Measurements from ENCODE around the gene NUDT14. TPM values are rescaled to one million over a fixed set of nuclear protein-coding genes. Genes with fewer than 3 reads are reported as not detected.

Gene NUDT14
- total RNA-seq, 4 donors from 2014 or later, result 6.6 to 47.7 (median 25.7) TPM

DNA sequence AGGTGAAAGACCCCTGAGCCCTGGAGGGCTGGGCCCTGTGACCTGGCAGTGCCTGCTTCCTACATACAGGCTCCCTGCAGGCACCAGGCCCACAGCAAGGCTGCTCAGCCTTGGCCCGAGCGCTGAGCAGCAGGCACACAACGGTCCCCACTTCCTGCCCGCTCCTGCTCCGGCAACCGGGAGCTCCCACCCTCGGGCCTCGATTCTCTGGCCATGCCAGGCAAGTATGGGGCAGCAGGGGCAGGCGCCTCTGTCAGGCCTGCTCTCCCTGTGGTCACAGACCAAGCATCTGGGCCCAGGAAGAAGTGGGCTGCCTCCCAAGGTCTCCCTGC is 30.6 kb upstream of the NUDT14 start:
- H3K36me3 ChIP-seq, result peaks cover 0 to 38% (median 0%) of the 10 kb centered on the region in 3 donors

DNA sequence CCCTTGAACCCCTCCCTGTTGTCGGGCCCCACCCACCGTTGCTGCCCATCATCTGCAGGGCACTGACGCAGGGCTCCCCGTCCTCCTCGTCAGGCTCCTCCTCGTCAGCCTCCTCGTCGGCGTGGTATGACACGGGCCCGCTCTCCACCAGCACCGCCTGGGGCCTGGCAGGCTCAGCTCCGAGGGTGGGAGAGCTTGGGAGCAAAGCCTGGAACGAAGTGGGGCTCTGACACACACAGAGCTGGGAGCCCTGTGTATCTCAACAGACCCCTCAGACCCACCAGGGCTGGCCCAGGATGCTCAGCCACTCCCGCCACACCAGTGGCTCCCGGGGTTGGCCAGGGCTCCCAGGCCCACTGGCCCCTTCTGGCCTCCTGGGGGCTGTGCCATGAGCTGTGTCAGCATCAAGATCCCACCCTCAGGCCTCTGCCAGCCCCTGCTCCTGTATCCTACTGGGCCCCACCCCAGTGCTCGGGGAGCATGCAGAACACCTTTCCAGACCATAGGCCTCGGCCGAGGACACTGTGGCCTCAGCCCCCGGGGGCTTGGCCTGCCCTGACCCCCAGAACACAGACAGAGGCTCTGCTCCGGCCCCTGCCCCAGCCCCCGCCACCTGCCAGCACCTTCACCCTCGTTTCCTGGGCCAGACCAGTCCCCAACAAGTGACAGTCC is 30.1 kb upstream of the NUDT14 start:
- H3K27me3 ChIP-seq, result no peaks in the 10 kb centered on the region
- no peak overlapping the region for H3K4me3 ChIP-seq
- TF ChIP-seq, protein P1, sequence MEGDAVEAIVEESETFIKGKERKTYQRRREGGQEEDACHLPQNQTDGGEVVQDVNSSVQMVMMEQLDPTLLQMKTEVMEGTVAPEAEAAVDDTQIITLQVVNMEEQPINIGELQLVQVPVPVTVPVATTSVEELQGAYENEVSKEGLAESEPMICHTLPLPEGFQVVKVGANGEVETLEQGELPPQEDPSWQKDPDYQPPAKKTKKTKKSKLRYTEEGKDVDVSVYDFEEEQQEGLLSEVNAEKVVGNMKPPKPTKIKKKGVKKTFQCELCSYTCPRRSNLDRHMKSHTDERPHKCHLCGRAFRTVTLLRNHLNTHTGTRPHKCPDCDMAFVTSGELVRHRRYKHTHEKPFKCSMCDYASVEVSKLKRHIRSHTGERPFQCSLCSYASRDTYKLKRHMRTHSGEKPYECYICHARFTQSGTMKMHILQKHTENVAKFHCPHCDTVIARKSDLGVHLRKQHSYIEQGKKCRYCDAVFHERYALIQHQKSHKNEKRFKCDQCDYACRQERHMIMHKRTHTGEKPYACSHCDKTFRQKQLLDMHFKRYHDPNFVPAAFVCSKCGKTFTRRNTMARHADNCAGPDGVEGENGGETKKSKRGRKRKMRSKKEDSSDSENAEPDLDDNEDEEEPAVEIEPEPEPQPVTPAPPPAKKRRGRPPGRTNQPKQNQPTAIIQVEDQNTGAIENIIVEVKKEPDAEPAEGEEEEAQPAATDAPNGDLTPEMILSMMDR (IDR thresholded peaks at IDR 0.05), result no peak
- no peaks in the 10 kb centered on the region for H3K9me3 ChIP-seq
- H3K36me3 ChIP-seq, result peaks cover 0 to 33% (median 0%) of the 10 kb centered on the region in 3 donors
- H3K4me1 ChIP-seq, result peaks cover 0 to 3% (median 0%) of the 10 kb centered on the region in 4 donors
- no peak overlapping the region for H3K27ac ChIP-seq
- no peak for DNase-seq

More for the DNA sequence above, 30.6 kb upstream of the NUDT14 start:
- Histone ChIP-seq H3K4me1 (peaks cover 0 to 3% (median 0%) of the 10 kb centered on the region in 4 donors), H3K9me3 (no peaks in the 10 kb centered on the region), H3K27me3 (no peaks in the 10 kb centered on the region), H3K27ac (no peak overlapping the region), H3K4me3 (no peak overlapping the region)
- no peak for DNase-seq
- TF ChIP-seq POLR2A (IDR thresholded peaks at IDR 0.05), result no peak
- TF ChIP-seq, protein P1 (IDR thresholded peaks at IDR 0.05), result no peak

DNA sequence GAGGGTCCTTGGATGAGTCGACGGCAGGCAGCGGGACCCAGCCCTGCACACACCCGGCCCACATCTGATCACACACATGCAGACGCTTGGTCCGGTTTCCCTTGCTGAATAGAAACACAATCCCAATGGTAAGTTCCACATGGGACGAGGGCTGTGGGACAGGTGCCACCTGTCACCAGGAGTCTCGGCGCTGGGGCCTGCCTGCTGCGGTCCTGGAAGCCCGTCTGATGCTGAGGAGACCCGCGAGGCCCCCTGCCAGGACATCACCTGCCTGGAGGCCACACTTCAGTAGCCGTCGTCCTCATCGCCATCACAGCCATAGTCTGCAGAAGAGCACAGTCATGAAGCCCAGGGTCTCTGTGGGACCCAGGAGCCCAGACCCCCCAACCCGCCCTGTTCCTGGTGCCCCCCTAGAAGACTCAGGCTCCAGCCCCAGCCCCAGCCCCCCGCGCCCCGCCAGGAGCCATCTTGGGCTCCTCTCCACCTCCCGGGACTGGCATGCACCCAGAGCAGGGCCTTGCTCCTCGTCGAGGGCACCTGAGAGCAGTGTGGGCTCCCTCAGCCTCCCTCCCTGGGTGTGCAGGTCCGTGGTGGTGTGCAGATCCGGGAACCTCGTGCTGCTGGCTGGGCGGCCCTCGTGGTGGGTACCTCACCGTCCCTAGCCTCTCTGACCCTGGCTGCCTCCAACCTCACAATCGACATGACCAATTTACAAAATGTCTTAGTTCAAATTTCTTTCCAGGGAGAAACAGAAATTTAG is 29.3 kb upstream of the NUDT14 start:
- no peak for TF ChIP-seq POLR2A (IDR thresholded peaks at IDR 0.05)
- TF ChIP-seq, protein P1 (IDR thresholded peaks at IDR 0.05), result no peak
- Histone ChIP-seq H3K9me3 (no peaks in the 10 kb centered on the region), H3K4me1 (peaks cover 0 to 11% (median 0%) of the 10 kb centered on the region in 4 donors), H3K27ac (no peak overlapping the region), H3K4me3 (no peak overlapping the region), H3K36me3 (peaks cover 0 to 33% (median 0%) of the 10 kb centered on the region in 3 donors), H3K27me3 (no peaks in the 10 kb centered on the region)
- no peak for DNase-seq

DNA sequence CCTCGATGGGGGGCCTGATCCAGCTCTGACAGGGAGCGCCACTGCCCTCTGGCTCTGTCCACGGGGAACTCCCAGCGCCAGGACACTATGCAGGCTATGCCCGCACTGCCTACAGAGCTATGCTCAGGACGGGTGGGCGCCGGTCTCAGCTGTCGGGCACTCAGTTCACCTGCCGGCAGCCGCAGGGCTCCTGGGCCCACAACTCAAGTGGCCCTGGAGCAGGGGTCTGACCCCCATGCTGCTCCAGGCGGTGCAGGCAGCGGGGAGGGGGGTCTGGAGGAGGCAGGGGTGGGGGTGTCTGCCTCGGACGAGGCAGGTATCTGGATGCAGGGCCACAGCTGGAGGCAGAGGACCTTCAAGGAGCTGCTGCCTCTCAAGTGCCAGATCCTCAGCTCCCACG is 28.5 kb upstream of the NUDT14 start:
- DNase-seq, result no peak
- H3K9me3 ChIP-seq, result no peaks in the 10 kb centered on the region
- H3K27me3 ChIP-seq, result no peaks in the 10 kb centered on the region
- no peak overlapping the region for H3K4me3 ChIP-seq
- no peak overlapping the region for H3K27ac ChIP-seq
- H3K4me1 ChIP-seq, result peaks cover 0 to 19% (median 0%) of the 10 kb centered on the region in 4 donors
- peaks cover 0 to 33% (median 0%) of the 10 kb centered on the region in 3 donors for H3K36me3 ChIP-seq
- no peak for TF ChIP-seq POLR2A (IDR thresholded peaks at IDR 0.05)
- TF ChIP-seq, protein P1 (IDR thresholded peaks at IDR 0.05), result no peak

DNA sequence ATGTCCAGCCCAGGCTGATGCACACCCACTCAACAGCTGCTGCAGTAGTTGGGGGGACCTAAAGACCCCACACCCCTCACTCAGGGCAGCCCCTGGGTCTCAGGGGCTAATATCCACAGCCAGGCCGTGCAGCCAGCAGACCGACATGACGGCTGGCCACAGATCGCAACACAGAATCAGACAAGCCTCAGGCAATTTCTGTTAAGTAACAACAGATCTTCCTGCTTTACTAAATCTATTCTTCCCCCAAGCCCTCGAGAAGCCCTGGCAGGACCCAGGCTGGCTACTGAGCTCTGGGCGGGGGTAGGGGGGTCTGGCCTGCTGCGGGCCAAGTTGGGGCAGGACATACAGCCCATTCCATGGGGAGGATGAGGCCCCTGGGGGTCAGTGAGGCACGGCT is 28.0 kb upstream of the NUDT14 start:
- TF ChIP-seq, protein P1 (IDR thresholded peaks at IDR 0.05), result no peak
- TF ChIP-seq POLR2A (IDR thresholded peaks at IDR 0.05), result no peak
- H3K4me3 ChIP-seq, result no peak overlapping the region
- H3K36me3 ChIP-seq, result peaks cover 0 to 33% (median 0%) of the 10 kb centered on the region in 3 donors
- DNase-seq, result no peak
- H3K9me3 ChIP-seq, result no peaks in the 10 kb centered on the region
- H3K4me1 ChIP-seq, result peaks cover 0 to 24% (median 0%) of the 10 kb centered on the region in 4 donors
- H3K27me3 ChIP-seq, result no peaks in the 10 kb centered on the region
- no peak overlapping the region for H3K27ac ChIP-seq

Measured in Peyer's patch (tissue), 4 donors.